Adrenal gland (tissue), 12 donors: ENCODE measurements around the gene EDN2. TPM values are rescaled to one million over a fixed set of nuclear protein-coding genes. Genes with fewer than 3 reads are reported as not detected.

Experiments used
- DNase-seq, 7 donors: peaks; one replicate each; pipeline ENCODE4 v3.0.0-alpha.2; 2019 to 2020
- H3K27ac ChIP-seq, 5 donors: fragments of 200-600 bp; sonication (generic) in 4 of 5; 1 replicate in 3 of 5; 2 replicates in 2 of 5; pipeline versions ENCODE4 v1.5.1 to v1.8.0; 2016 to 2020; ENCODE audit warnings: mild to moderate bottlenecking in 1 of 5
- H3K27me3 ChIP-seq: fragments of 200-600 bp; 2 replicates; pipeline ENCODE4 v1.8.0; 2021
- H3K36me3 ChIP-seq, 2 donors: fragments of 200-600 bp; replicated peaks in 1 of 2; 1 replicate in 1 of 2; 2 replicates in 1 of 2; pipeline versions ENCODE4 v1.5.1 to v1.8.0; 2018 to 2022
- H3K4me1 ChIP-seq, 2 donors: fragments of 200-600 bp; replicated peaks in 1 of 2; 1 replicate in 1 of 2; 2 replicates in 1 of 2; pipeline versions ENCODE4 v1.5.1 to v1.8.0; 2018 to 2021
- H3K4me3 ChIP-seq, 4 donors: fragments of 200-600 bp; sonication (generic) in 3 of 4; one replicate each; pipeline ENCODE4 v1.5.1; 2016 to 2018
- H3K9me3 ChIP-seq, 3 donors: fragments of 200-600 bp; sonication (generic) in 1 of 3; replicated peaks in 1 of 3; 1 replicate in 2 of 3; 2 replicates in 1 of 3; pipeline versions ENCODE4 v1.5.1 to v1.8.0; 2016 to 2021
- POLR2A ChIP-seq, 2 donors: fragments of 450-650 bp; IDR thresholded peaks; one replicate each; pipeline ENCODE4 v1.6.1; 2017; ENCODE audit warnings: antibody characterized with exemption in 2 of 2, mild to moderate bottlenecking in 2 of 2, moderate library complexity in 1 of 2
- WGBS, 4 donors: extraction: QIAGEN DNeasy Blood & Tissue Kit in 2 of 4; methylation state at CpG; one replicate each; pipeline versions ENCODE4 v1.1.5 to v1.1.7; 2013 to 2017; 5-methylcytosine and 5-hydroxymethylcytosine counted together
- intact Hi-C, 2 donors: fragments of 100-400 bp; cut with DNase I; formaldehyde crosslinking; loops; one replicate each; pipeline versions ENCODE4 v1.14.1 to v1.15.0; 2022 to 2023
- polyA plus RNA-seq, 3 donors: library from polyadenylated mRNA; stranded (reverse); fragments of 200-250 nt in 2 of 3; fragments of 350-450 nt in 1 of 3; fragmentation: Illumina TruSeq in 1 of 3; extraction: RNeasy Lipid Tissue Mini Kit (QIAGEN cat#74804) in 1 of 3; gene quantifications; one replicate each; pipeline ENCODE4 v1.2.3, GENCODE V29; 2013 to 2014
- total RNA-seq, 9 donors: library from RNA; depleted of rRNA in 4 of 9; stranded (reverse); fragments of >200 nt in 4 of 9; fragments of 120-200 nt in 1 of 9; fragmentation: NEBNext Ultra II Directional in 1 of 9; extraction: Animal tissue kit (Norgen Biotek cat#: 25700) in 1 of 9; gene quantifications; one replicate each; pipeline versions ENCODE4 v1.1.0 to v1.2.4, GENCODE V29; 2013 to 2023
- TF ChIP-seq, protein P1 (sequence below), 6 experiments: fragments of 450-650 bp in 4 of 6; fragments of 200-600 bp in 2 of 6; sonication (generic) in 1 of 6; IDR thresholded peaks; 1 replicate in 5 of 6; 2 replicates in 1 of 6; pipeline versions ENCODE4 v1.5.1 to v1.8.0; 2016 to 2021; ENCODE audit warnings: antibody characterized with exemption in 6 of 6, mild to moderate bottlenecking in 2 of 6, moderate library complexity in 1 of 6
- donor health status: healthy with polysubstance abuse.
- donor health status: Bipolar disorder and iron deficiency.
- donor health status: DM: yes; HTN: yes; CAD: no.
- donor health status: DM: no; HTN: no; CAD: no.
- donor health status: DM: no; HTN: no; CAD: no.
- donor health status: DM: yes; HTN: yes; CAD: no.

EDN2 gene
- total and polyA plus RNA-seq, 12 donors, result 0.07 to 0.39 TPM; not detected in 10

DNA sequence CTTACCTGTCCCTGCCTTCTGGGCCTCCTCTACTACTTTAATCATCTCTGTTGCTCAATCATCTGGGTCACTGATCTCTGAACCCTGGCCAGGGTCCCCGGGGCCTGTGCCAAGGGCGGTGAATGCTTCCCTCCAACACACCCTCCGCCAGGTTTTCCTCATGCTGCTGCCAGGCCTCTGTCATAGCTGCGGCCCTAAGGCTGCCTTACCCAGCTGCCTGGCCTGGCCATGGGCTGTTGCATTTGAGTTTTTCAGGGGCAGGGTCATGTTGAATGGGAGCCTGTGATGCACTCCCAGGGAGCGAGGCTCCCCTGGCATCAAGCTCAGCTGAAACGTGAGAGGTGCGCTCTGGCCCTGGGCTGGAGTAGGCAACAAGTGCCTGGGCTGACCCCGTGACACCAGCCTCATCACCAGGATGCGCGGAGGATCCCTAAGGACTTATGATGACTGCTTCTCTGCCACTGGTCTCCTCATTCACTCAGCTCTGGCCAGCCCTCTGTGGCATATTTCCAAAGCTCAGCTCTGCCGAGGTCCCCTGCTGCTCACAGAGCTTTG lies 7.6 kb downstream of the EDN2 start:
- TF ChIP-seq POLR2A (IDR thresholded peaks at IDR 0.05), result no peak
- TF ChIP-seq, protein P1, sequence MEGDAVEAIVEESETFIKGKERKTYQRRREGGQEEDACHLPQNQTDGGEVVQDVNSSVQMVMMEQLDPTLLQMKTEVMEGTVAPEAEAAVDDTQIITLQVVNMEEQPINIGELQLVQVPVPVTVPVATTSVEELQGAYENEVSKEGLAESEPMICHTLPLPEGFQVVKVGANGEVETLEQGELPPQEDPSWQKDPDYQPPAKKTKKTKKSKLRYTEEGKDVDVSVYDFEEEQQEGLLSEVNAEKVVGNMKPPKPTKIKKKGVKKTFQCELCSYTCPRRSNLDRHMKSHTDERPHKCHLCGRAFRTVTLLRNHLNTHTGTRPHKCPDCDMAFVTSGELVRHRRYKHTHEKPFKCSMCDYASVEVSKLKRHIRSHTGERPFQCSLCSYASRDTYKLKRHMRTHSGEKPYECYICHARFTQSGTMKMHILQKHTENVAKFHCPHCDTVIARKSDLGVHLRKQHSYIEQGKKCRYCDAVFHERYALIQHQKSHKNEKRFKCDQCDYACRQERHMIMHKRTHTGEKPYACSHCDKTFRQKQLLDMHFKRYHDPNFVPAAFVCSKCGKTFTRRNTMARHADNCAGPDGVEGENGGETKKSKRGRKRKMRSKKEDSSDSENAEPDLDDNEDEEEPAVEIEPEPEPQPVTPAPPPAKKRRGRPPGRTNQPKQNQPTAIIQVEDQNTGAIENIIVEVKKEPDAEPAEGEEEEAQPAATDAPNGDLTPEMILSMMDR (IDR thresholded peaks at IDR 0.05), result no peak
- Histone ChIP-seq H3K4me1 (peaks cover 33 to 46% of the 10 kb centered on the region in 2 donors), H3K4me3 (no peak overlapping the region), H3K9me3 (no peaks in the 10 kb centered on the region), H3K27ac (peak overlapping the region in 3 of 5 donors; percentile 57 to 87 (median 60)), H3K27me3 (no peaks in the 10 kb centered on the region), H3K36me3 (no peaks in the 10 kb centered on the region)
- peak; percentile 73 to 87 (median 85) for DNase-seq
- 55 to 64% (median 63%) methylated on average over 5 to 11 of the region's 11 CpGs for WGBS, 4 donors
- intact Hi-C loops, result no loop called here

DNA sequence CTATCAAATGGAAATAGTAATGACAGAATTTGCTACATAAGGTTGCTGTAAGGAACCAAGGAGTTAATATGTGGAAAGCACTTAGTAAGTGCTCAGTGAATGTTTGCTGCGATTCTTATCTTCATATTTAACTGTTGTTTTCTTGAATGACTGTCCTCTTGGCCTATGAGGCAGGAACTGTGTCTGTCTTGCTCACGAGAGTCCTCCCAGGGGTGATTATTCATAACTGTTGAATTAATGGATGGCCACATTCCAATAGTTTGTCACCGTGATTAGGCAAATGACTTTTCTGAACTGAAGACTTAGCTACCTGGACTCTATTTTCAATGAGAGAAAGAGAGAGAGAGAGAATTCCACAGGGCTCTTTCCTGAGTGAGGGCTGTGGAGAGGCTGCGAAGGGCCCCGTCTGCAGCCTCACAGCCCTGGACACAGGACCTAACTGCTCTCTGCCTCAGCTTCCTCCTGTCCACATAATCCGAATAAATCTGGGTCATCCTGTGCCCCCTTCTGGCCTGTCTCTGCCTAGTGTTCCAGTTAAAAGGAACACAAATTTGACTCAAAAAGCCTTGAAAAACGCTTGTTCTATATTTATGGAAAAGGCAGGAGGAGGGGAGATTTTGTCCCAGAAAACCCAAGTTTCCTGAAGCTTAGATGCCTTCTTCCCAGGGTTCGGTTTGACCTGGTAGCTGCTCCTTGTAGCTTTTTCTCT lies 8.5 kb downstream of the EDN2 start:
- Histone ChIP-seq H3K27ac (peak overlapping the region in 4 of 5 donors; percentile 25 to 87 (median 58)), H3K4me1 (peaks cover 33 to 46% of the 10 kb centered on the region in 2 donors), H3K4me3 (no peak overlapping the region), H3K9me3 (no peaks in the 10 kb centered on the region), H3K36me3 (no peaks in the 10 kb centered on the region), H3K27me3 (no peaks in the 10 kb centered on the region)
- WGBS, 4 donors, result 39 to 45% (median 42%) methylated on average over 8 of the region's 8 CpGs
- TF ChIP-seq, protein P1 (IDR thresholded peaks at IDR 0.05), result peak in 1 of 6 experiments; percentile 12
- TF ChIP-seq POLR2A (IDR thresholded peaks at IDR 0.05), result no peak
- peak in 2 of 7 donors; percentile 25 to 49 for DNase-seq
- intact Hi-C loops, result no loop called here

DNA sequence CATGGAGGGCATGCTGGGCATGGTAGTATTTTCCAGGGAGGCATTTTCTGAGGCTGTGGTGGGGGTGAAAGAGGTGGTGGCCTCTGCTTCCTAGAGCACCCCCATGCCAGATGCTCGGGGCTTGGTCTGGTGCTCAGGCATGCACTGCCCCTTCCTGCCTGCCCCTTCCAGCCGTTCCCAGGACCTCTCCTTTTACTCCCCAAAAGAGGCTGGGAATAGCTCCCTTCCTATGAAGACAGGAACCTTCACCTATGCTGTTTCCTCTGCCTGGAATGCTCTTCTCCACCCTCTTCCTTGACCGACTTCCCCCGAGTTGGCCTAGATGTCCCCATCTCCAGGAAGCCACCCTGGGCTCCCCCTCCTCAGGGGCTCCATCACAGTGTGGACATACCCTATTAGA lies 9.1 kb downstream of the EDN2 start:
- peaks cover 33 to 46% of the 10 kb centered on the region in 2 donors for H3K4me1 ChIP-seq
- no peak for TF ChIP-seq POLR2A (IDR thresholded peaks at IDR 0.05)
- TF ChIP-seq, protein P1 (IDR thresholded peaks at IDR 0.05), result no peak
- 80 to 93% (median 88%) methylated on average over 3 to 4 of the region's 4 CpGs for WGBS, 4 donors

DNA sequence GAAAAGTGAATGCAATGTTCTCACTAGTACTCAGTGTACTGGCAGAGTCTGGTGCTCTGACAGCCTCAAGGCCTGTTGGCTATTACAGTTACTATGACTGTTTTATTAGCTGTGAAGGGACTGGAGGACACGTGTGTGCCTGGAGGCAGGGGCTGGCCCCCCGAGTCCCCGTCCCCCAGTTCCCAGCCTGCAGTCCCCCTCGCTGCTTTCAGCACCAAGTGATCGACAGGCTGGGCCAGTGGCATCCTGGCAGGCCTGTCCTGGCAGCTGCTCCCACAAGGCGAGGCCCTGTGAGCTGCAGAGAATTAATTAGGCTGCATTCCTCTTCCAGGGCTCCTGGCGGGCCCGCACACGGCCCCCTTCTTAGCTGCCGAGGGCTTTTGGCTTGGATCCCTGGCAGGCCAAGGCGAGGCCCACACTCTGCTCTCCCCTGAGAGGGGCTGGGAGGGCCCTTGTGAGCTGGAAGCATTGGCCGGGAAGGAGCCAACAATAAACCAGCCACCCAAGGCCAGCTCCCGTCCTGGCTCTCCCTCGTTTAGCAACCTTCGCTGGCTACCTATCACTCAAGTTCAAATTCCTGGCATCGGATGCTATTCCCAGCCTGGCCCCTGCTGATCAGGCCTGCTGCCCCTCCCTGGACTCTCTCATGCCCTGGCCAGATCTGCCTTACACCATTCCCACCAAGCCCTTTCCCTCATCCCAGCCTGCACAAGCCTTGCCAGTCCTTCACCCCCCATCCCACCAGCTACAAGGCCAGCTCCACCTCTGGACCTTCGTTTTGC lies 9.8 kb downstream of the EDN2 start:
- no peak overlapping the region for H3K4me3 ChIP-seq
- intact Hi-C loops, result no loop called here
- H3K27ac ChIP-seq, result peak overlapping the region in 4 of 5 donors; percentile 60 to 87 (median 70)
- no peaks in the 10 kb centered on the region for H3K27me3 ChIP-seq
- peaks cover 33 to 46% of the 10 kb centered on the region in 2 donors for H3K4me1 ChIP-seq
- TF ChIP-seq POLR2A (IDR thresholded peaks at IDR 0.05), result no peak
- TF ChIP-seq, protein P1 (IDR thresholded peaks at IDR 0.05), result no peak
- 40 to 47% (median 44%) methylated on average over 11 to 17 of the region's 17 CpGs for WGBS, 4 donors
- DNase-seq, result peak in 6 of 7 donors; percentile 62 to 89 (median 82)
- no peaks in the 10 kb centered on the region for H3K36me3 ChIP-seq
- no peaks in the 10 kb centered on the region for H3K9me3 ChIP-seq

More for the DNA sequence above, 9.1 kb downstream of the EDN2 start:
- H3K9me3 ChIP-seq, result no peaks in the 10 kb centered on the region
- intact Hi-C loops, result no loop called here
- no peaks in the 10 kb centered on the region for H3K27me3 ChIP-seq
- no peak for DNase-seq
- peak overlapping the region in 3 of 5 donors; percentile 57 to 87 (median 60) for H3K27ac ChIP-seq
- H3K4me3 ChIP-seq, result no peak overlapping the region
- H3K36me3 ChIP-seq, result no peaks in the 10 kb centered on the region
